ENCODE results near the gene CRTC1.
A peak's percentile ranks its signal among the peaks of the same experiment; 100 is the strongest.
"Not testable (repeated sequence)": the region's sequence is repeated elsewhere in the genome, so short reads cannot be mapped to it uniquely, and the experiment has no call there.

Gene CRTC1

DNA sequence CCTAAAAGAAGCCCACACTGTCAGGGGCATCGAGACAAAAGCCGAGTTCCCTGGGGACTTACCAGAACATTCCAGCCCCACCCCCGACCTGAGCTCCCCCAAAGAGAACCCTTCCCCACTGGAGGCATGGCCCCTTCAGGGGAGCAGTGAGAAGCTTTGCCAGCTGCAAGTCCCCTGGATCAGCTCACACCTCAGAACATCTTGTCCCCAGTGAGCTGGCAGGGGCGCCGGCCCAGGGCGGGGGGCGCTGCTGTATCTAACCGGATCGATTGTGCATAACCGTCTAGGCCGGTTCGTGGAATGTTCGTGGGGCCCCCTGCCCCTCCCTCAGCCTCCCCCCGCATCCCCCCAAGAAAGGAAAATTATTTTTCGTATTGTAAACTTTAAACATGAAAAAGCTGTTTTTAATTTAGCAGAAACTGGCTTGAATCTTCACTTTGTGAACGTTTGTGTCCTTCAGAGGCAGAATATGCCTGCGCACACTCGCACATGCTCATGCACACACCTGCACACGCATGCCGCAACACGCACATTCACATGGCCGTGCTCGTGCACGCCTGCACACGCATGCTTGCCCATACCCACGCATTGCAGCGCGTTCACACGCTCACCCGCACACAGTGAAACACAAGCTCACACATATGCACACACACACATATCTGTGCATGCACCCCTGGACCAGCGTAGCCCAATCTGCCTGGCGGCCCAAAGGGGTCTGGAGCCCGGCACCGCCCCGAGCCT lies 12.0 kb upstream of the CRTC1 start:
- Histone ChIP-seq H3K4me3 (ENCODE audit: low read length) (no peak overlapping the region), H3K9ac (ENCODE audit: low read depth, low read length) (no peak overlapping the region), H3K9me3 (ENCODE audit: insufficient read depth, low read depth, low read length) (no peaks in the 10 kb centered on the region), H3K36me3 (ENCODE audit: insufficient read depth, low read length) (peaks cover 19% of the 10 kb centered on the region; the same call in 1 of the 2 replicates), H3K27me3 (ENCODE audit: insufficient read depth, low read length) (no peaks in the 10 kb centered on the region), H3K27ac (ENCODE audit: low read depth, low read length) (no peak overlapping the region), H3K4me1 (ENCODE audit: insufficient read depth, low read length) (no peaks in the 10 kb centered on the region)
- 93% methylated on average over 35 of the region's 35 CpGs for WGBS

DNA sequence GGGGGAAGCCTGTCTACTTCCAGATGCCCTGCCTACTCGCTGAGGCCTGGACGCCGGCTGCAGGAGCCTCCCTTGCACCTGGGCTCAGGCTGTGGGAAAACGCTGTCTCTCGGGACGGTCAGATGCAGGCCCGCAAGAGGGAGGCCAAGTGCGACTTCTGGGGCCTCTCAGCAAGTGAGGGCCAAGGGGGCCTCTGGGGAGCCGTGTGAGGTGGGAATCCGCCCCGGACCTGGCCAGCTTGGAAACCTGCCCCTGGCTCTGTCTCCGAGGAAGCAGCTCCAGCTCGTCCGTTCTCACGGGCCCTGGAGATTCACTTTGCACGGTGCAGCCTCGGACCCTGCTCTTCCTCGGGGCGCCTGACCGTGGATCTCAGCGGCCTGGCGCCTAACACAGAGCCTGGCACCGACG lies 11.4 kb upstream of the CRTC1 start:
- WGBS: 93% methylated on average over 24 of the region's 24 CpGs
- no peak overlapping the region; the same call in 1 of the 2 replicates for H3K27ac ChIP-seq (ENCODE audit: low read depth, low read length)
- H3K4me1 ChIP-seq (ENCODE audit: insufficient read depth, low read length): peaks cover under 1% of the 10 kb centered on the region; the same call in 1 of the 2 replicates
- H3K36me3 ChIP-seq (ENCODE audit: insufficient read depth, low read length): peaks cover 19% of the 10 kb centered on the region; the same call in 1 of the 2 replicates
- H3K9me3 ChIP-seq (ENCODE audit: insufficient read depth, low read depth, low read length): no peaks in the 10 kb centered on the region
- H3K27me3 ChIP-seq (ENCODE audit: insufficient read depth, low read length): no peaks in the 10 kb centered on the region
- H3K9ac ChIP-seq (ENCODE audit: low read depth, low read length): no peak overlapping the region
- no peak overlapping the region for H3K4me3 ChIP-seq (ENCODE audit: low read length)

DNA sequence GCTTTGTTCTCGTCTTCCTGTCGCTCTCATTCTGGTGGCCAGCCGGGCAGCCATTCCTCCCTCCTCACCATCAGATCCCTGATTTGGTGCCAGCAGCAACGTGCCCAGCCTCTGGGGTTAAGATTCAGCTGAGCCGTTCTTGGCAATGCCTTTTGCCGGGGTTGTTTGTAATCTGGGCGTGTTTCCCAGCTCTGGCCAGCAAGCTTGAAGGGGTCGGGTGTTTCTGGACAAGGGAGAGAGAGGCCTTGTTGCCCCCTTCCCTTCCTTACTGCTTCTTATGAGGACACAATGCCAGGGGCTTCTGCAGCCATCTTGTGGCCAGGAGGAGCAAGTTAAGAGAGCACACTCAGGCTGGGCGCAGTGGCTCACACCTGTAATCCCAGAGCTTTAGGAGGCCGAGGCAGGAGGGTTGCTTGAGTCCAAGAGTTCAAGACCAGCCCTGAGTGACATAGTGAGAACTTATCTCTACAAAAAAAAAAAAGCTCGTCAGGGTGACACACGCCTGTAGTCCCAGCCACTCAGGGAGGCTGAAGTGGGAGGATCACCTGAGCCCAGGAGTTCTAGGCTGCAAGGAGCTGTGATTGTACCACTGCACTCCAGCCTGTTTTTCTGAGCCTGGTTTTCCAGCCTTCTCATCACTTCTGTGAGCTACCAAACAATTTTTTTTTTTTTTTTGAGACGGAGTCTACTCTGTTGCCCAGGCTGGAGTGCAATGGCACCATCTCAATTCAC lies 10.7 kb upstream of the CRTC1 start:
- 79% methylated on average over 13 of the region's 13 CpGs for WGBS
- Histone ChIP-seq H3K27ac (ENCODE audit: low read depth, low read length) (no peak overlapping the region; the same call in 1 of the 2 replicates), H3K4me1 (ENCODE audit: insufficient read depth, low read length) (peaks cover 5% of the 10 kb centered on the region), H3K9me3 (ENCODE audit: insufficient read depth, low read depth, low read length) (no peaks in the 10 kb centered on the region), H3K27me3 (ENCODE audit: insufficient read depth, low read length) (no peaks in the 10 kb centered on the region), H3K9ac (ENCODE audit: low read depth, low read length) (no peak overlapping the region), H3K4me3 (ENCODE audit: low read length) (no peak overlapping the region), H3K36me3 (ENCODE audit: insufficient read depth, low read length) (peaks cover 15% of the 10 kb centered on the region; the same call in 1 of the 2 replicates)

DNA sequence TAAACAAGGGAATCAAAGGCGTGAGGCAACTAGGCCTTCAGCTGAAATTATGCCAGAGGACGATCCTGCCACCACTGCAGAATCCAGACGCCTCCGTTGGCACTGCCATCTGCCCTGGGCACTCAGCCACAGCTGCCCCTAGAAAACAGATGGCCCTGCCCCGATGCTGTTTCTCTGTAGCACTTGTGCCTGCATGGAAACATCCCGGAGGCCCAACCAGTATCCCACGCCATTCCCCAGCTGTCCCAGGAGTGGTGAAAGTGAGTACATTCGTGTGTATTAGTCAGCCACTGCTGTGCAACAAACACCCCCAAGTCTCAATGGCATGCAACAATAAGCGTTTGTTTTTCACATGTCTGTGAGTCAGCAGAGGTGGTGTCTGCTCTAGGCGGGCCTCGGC lies 8.9 kb upstream of the CRTC1 start:
- Histone ChIP-seq H3K27me3 (ENCODE audit: insufficient read depth, low read length) (no peaks in the 10 kb centered on the region), H3K27ac (ENCODE audit: low read depth, low read length) (no peak overlapping the region), H3K9me3 (ENCODE audit: insufficient read depth, low read depth, low read length) (no peaks in the 10 kb centered on the region), H3K4me1 (ENCODE audit: insufficient read depth, low read length) (peaks cover 9% of the 10 kb centered on the region), H3K36me3 (ENCODE audit: insufficient read depth, low read length) (no peaks in the 10 kb centered on the region), H3K4me3 (ENCODE audit: low read length) (no peak overlapping the region), H3K9ac (ENCODE audit: low read depth, low read length) (no peak overlapping the region)
- WGBS: 92% methylated on average over 11 of the region's 11 CpGs

DNA sequence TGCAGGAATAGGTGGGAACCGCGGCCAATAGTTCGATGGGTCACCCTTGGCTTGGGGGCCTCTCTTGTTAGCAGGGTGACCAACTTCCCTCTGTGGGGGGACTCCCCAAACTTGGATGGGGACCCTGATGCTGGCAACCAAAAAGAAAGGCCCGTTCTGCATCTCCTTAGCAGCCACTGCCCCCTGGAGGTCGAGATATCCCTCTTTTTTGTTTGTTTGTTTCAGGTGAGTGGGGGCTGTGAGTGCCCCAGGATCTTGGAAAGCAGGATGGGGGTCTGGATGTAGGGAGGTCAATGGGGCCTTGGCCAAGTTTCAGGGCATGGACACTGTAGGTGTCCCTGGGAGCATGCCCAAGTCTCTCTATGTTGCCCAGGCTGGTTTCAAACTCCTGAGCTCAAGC lies 7.7 kb upstream of the CRTC1 start:
- H3K9me3 ChIP-seq (ENCODE audit: insufficient read depth, low read depth, low read length): no peaks in the 10 kb centered on the region
- no peak overlapping the region for H3K9ac ChIP-seq (ENCODE audit: low read depth, low read length)
- H3K36me3 ChIP-seq (ENCODE audit: insufficient read depth, low read length): no peaks in the 10 kb centered on the region
- peaks cover 9% of the 10 kb centered on the region for H3K4me1 ChIP-seq (ENCODE audit: insufficient read depth, low read length)
- no peak overlapping the region for H3K4me3 ChIP-seq (ENCODE audit: low read length)
- H3K27me3 ChIP-seq (ENCODE audit: insufficient read depth, low read length): no peaks in the 10 kb centered on the region
- WGBS: 69% methylated on average over 5 of the region's 5 CpGs
- no peak overlapping the region for H3K27ac ChIP-seq (ENCODE audit: low read depth, low read length)

DNA sequence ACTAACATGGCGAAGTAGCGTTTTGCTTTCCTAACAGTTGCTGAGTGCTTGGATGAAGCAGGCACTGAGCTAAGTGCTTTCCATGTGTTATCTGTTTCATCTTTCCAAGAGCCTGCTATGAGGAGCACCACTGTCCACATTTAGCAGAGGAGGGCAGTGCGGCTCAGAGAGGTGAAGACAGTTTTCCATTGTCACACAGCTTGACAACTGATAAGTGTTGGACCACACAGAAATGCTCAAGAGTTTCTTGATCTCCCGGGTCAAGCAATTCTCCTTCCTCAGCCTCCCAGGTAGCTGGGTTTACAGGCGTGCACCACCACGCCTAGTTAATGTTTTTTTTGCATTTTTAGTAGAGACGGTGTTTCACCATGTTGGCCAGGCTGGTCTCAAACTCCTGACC lies 6.8 kb upstream of the CRTC1 start:
- no peak overlapping the region for H3K9ac ChIP-seq (ENCODE audit: low read depth, low read length)
- H3K9me3 ChIP-seq (ENCODE audit: insufficient read depth, low read depth, low read length): no peaks in the 10 kb centered on the region
- 94% methylated on average over 7 of the region's 7 CpGs for whole genome bisulfite sequencing
- peaks cover 9% of the 10 kb centered on the region for H3K4me1 ChIP-seq (ENCODE audit: insufficient read depth, low read length)
- no peak overlapping the region for H3K4me3 ChIP-seq (ENCODE audit: low read length)
- H3K27ac ChIP-seq (ENCODE audit: low read depth, low read length): no peak overlapping the region
- H3K36me3 ChIP-seq (ENCODE audit: insufficient read depth, low read length): no peaks in the 10 kb centered on the region
- no peaks in the 10 kb centered on the region for H3K27me3 ChIP-seq (ENCODE audit: insufficient read depth, low read length)

DNA sequence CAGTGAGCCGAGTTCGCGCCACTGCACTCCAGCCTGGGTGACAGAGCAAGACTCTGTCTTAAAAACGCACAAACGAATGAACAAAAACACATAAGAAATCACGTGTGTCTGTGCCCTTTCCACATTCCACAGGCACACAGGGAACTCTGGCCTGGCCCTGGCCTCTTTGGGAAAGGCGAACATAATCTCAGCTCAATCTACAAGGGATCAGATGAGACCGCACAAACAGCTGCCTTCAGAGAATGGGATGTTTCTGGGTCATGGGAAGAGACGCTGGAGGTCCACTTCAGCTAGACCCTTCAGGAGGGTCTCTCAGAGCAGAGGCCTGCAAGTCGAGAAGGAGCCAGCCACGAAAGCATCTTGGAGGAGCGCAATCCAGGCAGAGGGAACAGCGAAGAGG lies 6.3 kb upstream of the CRTC1 start:
- no peaks in the 10 kb centered on the region for H3K9me3 ChIP-seq (ENCODE audit: insufficient read depth, low read depth, low read length)
- no peaks in the 10 kb centered on the region for H3K36me3 ChIP-seq (ENCODE audit: insufficient read depth, low read length)
- no peak overlapping the region for H3K27ac ChIP-seq (ENCODE audit: low read depth, low read length)
- H3K9ac ChIP-seq (ENCODE audit: low read depth, low read length): no peak overlapping the region; the same call in 1 of the 2 replicates
- WGBS: 86% methylated on average over 13 of the region's 13 CpGs
- H3K4me3 ChIP-seq (ENCODE audit: low read length): no peak overlapping the region
- H3K27me3 ChIP-seq (ENCODE audit: insufficient read depth, low read length): no peaks in the 10 kb centered on the region
- H3K4me1 ChIP-seq (ENCODE audit: insufficient read depth, low read length): peaks cover 9% of the 10 kb centered on the region

DNA sequence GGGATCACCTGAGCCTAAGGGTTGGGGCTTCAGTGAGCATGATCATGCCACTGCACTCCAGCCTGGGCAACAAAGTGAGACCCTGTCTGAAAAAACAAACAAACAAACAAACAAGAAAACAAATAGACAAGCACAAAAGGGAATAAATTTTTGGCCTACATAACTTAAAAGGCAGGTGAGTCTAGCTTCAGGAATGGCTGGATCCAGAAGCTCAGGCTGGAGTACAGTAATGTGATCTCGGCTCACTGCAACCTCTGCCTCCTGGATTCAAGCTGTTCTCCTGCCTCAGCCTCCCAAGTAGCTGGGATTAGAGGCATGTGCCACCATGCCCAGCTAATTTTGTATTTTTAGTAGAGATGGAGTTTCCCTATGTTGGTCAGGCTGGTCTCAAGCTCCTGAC lies 3.3 kb upstream of the CRTC1 start:
- not testable (repeated sequence) for H3K27me3 ChIP-seq (ENCODE audit: insufficient read depth, low read length); H3K4me3 ChIP-seq (ENCODE audit: low read length)
- 89% methylated on average over 1 of the region's 1 CpG for WGBS

DNA sequence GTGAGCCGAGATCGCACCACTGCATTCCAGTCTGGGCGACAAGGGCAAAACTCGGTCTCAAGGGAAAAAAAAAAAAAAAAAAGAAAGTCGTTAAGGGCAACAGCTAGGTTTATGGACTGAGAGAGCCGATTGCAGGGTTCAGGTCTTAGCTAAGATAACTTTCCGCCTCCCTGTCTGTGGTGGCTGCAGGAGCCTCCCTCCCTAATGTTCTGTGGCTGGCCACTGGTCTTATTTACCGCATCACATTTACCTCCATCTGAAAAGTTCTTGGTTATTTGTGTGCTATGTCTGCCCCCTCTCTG lies 722 bp upstream of the CRTC1 start:
- Histone ChIP-seq H3K9me3 (ENCODE audit: insufficient read depth, low read depth, low read length) (no peaks in the 10 kb centered on the region), H3K27ac (ENCODE audit: low read depth, low read length) (no peak overlapping the region), H3K36me3 (ENCODE audit: insufficient read depth, low read length) (no peaks in the 10 kb centered on the region), H3K9ac (ENCODE audit: low read depth, low read length) (peak overlapping the region; percentile 69), H3K4me1 (ENCODE audit: insufficient read depth, low read length) (peaks cover 8% of the 10 kb centered on the region; the same call in 1 of the 2 replicates), H3K27me3 (ENCODE audit: insufficient read depth, low read length) (no peaks in the 10 kb centered on the region), H3K4me3 (ENCODE audit: low read length) (peak overlapping the region; percentile 70)
- 73% methylated on average over 7 of the region's 8 CpGs for WGBS

More for the DNA sequence above, 3.3 kb upstream of the CRTC1 start:
- not testable (repeated sequence) for H3K27ac ChIP-seq (ENCODE audit: low read depth, low read length); H3K36me3 ChIP-seq (ENCODE audit: insufficient read depth, low read length); H3K9ac ChIP-seq (ENCODE audit: low read depth, low read length); H3K9me3 ChIP-seq (ENCODE audit: insufficient read depth, low read depth, low read length)
- H3K4me1 ChIP-seq (ENCODE audit: insufficient read depth, low read length): peaks cover 13% of the 10 kb centered on the region

DNA sequence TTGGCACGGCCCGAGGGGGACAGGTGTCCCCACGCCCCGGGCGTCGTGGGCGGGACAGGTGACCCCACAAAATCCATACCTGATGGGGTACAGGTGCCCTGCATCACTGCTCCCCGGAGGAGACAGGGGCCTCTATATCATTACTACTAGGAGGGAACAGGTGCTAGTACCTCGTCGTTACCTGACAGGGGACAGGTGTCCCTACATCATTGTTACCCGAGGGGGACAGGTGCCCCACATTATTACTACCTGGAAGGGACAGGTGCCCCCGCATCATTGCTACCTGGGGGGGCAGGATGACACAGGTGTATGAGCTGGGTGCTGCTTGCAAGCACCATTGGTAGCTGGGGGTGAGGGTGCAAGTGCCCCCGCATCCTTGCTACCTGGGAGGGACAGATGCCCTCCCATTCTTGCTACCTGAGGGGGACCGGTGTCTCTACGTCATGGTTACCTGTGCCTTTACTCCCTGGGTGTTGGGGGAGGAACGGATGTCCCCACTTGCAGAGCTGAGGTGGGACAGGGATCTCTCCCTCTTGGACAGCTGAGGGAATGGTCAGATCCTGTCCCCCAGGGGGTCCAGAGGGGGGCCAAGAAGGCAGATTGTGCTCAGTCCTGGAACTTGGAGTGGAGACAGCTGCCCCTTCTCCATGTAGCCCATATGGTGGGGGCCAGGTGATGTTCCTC lies 620 bp downstream of the CRTC1 start:
- Histone ChIP-seq H3K9ac (ENCODE audit: low read depth, low read length) (no peak overlapping the region), H3K4me1 (ENCODE audit: insufficient read depth, low read length) (0 out of 2 replicates have a peak, but pooled peaks cover 4% of the 10 kb centered on the region), H3K27ac (ENCODE audit: low read depth, low read length) (no peak overlapping the region), H3K9me3 (ENCODE audit: insufficient read depth, low read depth, low read length) (no peaks in the 10 kb centered on the region), H3K27me3 (ENCODE audit: insufficient read depth, low read length) (no peaks in the 10 kb centered on the region), H3K4me3 (ENCODE audit: low read length) (peak overlapping the region; percentile 70), H3K36me3 (ENCODE audit: insufficient read depth, low read length) (no peaks in the 10 kb centered on the region)
- WGBS: 26% methylated on average over 16 of the region's 16 CpGs

DNA sequence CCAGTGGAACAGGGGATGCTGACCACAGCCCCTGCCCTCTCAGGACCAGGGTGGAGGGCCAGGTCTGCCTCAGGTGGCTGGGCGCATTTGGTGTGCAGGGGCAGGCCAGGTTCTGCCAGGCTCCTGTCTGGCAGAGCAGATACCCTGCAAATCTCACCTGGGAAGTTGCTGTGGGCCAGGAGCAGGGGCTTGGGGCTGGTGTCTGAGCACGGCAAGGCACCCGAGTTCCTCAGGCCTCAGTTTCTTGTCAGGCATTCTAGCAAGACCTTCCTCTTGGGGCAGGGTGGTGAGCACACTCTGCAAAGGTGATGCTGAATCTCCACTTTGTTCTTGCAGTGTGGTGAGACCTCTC lies 1.1 kb downstream of the CRTC1 start:
- Histone ChIP-seq H3K9me3 (ENCODE audit: insufficient read depth, low read depth, low read length) (no peaks in the 10 kb centered on the region), H3K4me1 (ENCODE audit: insufficient read depth, low read length) (0 out of 2 replicates have a peak, but pooled peaks cover 4% of the 10 kb centered on the region), H3K4me3 (ENCODE audit: low read length) (peak overlapping the region; percentile 70), H3K27ac (ENCODE audit: low read depth, low read length) (no peak overlapping the region), H3K36me3 (ENCODE audit: insufficient read depth, low read length) (no peaks in the 10 kb centered on the region), H3K9ac (ENCODE audit: low read depth, low read length) (no peak overlapping the region), H3K27me3 (ENCODE audit: insufficient read depth, low read length) (no peaks in the 10 kb centered on the region)
- 89% methylated on average over 3 of the region's 3 CpGs for WGBS
